GM12892 (cell line): ENCODE data around the gene SH3RF3.

ENCODE experiments used
- POLR2A ChIP-seq: IDR thresholded peaks from 2 replicates; pipeline ENCODE4 v1.6.1; 2011; ENCODE audit warnings: low read depth, low read length, control low read depth
- POLR2AphosphoS5 ChIP-seq: IDR thresholded peaks from 2 replicates; pipeline ENCODE4 v1.6.1; 2011; ENCODE audit warnings: low read depth, low read length, control low read depth

- TF ChIP-seq POLR2A (no peak), POLR2AphosphoS5 (no peak)
These were observed 394.7 kb downstream of the SH3RF3 start for GRCh38 chr2:109523536-109524361.
